ENCODE data around the gene HOXD8. TPM values are rescaled to one million over a fixed set of nuclear protein-coding genes. Genes with fewer than 3 reads are reported as not detected.

Gene HOXD8
- total and polyA plus RNA-seq, 10 of the 15 experiments (the other 5 are each of a cell fraction or from before 2014, with no cell fraction given) = not detected

- 40% methylated on average over 29 of the region's 29 CpGs for WGBS (ENCODE audit: insufficient coverage, insufficient replicate concordance, low lambda C conversion rate, missing lambda C conversion rate)
- in situ Hi-C loops (cut with MboI) = no loop called here
- Histone ChIP-seq H4K20me1 (ENCODE audit: control insufficient read depth, insufficient read depth) (no peaks in the 10 kb centered on the region), H3K36me3 (ENCODE audit: control insufficient read depth in 2 of 2, insufficient read depth in 2 of 2, low read length in 1 of 2) (no peaks in the 10 kb centered on the region), H3K9ac (ENCODE audit: control insufficient read depth, insufficient read depth, low read length) (no peak overlapping the region), H3K27ac (ENCODE audit: control insufficient read depth, insufficient read depth) (no peak overlapping the region), H3K79me2 (ENCODE audit: control insufficient read depth, insufficient read depth, low read length) (no peaks in the 10 kb centered on the region), H3K4me1 (ENCODE audit: control insufficient read depth, insufficient read depth, low read length) (no peaks in the 10 kb centered on the region), H3K4me3 (no peak overlapping the region), H2AFZ (ENCODE audit: control insufficient read depth, low read depth, low read length) (no peak overlapping the region), H3K27me3 (replicated peaks in 1 of 2; ENCODE audit: control insufficient read depth in 2 of 2, insufficient read depth in 2 of 2, low read length in 1 of 2) (peaks cover 12 to 30% of the 10 kb centered on the region in 2 experiments), H3K9me3 (replicated peaks; ENCODE audit: control insufficient read depth, insufficient read depth, low read length) (peaks cover 2% of the 10 kb centered on the region; the same call in 2 of the 3 replicates), H3K4me2 (ENCODE audit: control insufficient read depth, insufficient read depth) (no peak overlapping the region)
- ChIA-PET POLR2A (no interaction called here), RAD21 (ENCODE audit: unreplicated experiment) (interaction anchor here (2.4 kb wide), 1 partner anchor 397 kb away, joined by 9 read pairs; no protein-coding TSS in a partner anchor), CTCF (interaction anchor here (0.8 to 2.2 kb wide), 5 partner anchors 397 to 724 kb away, joined by 3 to 15 read pairs (median 4); no protein-coding TSS in a partner anchor), SMC1A (ENCODE audit: uncharacterized antibody, unreplicated experiment) (interaction anchor here (1.2 kb wide), 1 partner anchor 399 kb away, joined by 3 read pairs; no protein-coding TSS in a partner anchor)
- DNase-seq (ENCODE audit: low read depth, low spot score) (no peak), ATAC-seq (no peak), FAIRE-seq (no peak)
- TF ChIP-seq ZZZ3 (IDR thresholded peaks at IDR 0.05; ENCODE audit: control insufficient read depth, insufficient read length, low read depth) (no peak), NR2F1 (conservative IDR thresholded peaks at IDR 0.05) (no peak), MYC (IDR thresholded peaks at IDR 0.05; ENCODE audit: insufficient read depth, insufficient read length, insufficient replicate concordance, low read length, severe bottlenecking) (no peak), EGR1 (IDR thresholded peaks at IDR 0.05; ENCODE audit: borderline replicate concordance in 1 of 2, low read depth in 2 of 2, low read length in 2 of 2) (no peak), ASH2L (IDR thresholded peaks at IDR 0.05; ENCODE audit: borderline replicate concordance, low read depth) (no peak), E4F1 (IDR thresholded peaks at IDR 0.05; ENCODE audit: borderline replicate concordance, partially characterized antibody) (no peak), MAX (IDR thresholded peaks at IDR 0.05; ENCODE audit: low read depth, low read length) (no peak), RCOR1 (conservative IDR thresholded peaks at IDR 0.05; ENCODE audit: low read depth, low read length) (no peak), LARP7 (IDR thresholded peaks at IDR 0.05) (no peak), CBX5 (IDR thresholded peaks at IDR 0.05; ENCODE audit: low read depth) (no peak), NR2C1 (IDR thresholded peaks at IDR 0.05) (no peak), TARDBP (IDR thresholded peaks at IDR 0.05; ENCODE audit: borderline replicate concordance) (no peak)
- BruUV-seq (replicated peaks) = no TSS peak
- intact Hi-C loops (cut with micrococcal nuclease; ENCODE audit: unreplicated experiment) = loop anchor here (2.0 to 10.0 kb wide), 2 partner anchors 203 to 397 kb away; no protein-coding TSS in a partner anchor
These were observed 42.0 kb upstream of the HOXD8 start for GRCh38 chr2:176087330-176088047.
